ENCODE results near the gene CADM3. TPM values are rescaled to one million over a fixed set of nuclear protein-coding genes. Genes with fewer than 3 reads are reported as not detected.

Gene CADM3
- total and polyA plus RNA-seq, 2 experiments from 2014 or later: 2.0 to 4.4 TPM

DNA sequence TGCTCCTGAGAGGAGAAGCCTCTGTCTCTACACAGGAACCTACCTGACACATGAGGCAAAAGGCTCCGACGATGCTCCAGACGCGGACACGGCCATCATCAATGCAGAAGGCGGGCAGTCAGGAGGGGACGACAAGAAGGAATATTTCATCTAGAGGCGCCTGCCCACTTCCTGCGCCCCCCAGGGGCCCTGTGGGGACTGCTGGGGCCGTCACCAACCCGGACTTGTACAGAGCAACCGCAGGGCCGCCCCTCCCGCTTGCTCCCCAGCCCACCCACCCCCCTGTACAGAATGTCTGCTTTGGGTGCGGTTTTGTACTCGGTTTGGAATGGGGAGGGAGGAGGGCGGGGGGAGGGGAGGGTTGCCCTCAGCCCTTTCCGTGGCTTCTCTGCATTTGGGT is 29.4 kb downstream of the CADM3 start:
- Histone ChIP-seq H3F3A (replicated peaks; ENCODE audit: low read depth) (no peaks in the 10 kb centered on the region), H3K4me2 (no peak overlapping the region), H3K27ac (ENCODE audit: low read depth) (no peak overlapping the region), H3K36me3 (ENCODE audit: insufficient read depth) (no peaks in the 10 kb centered on the region; the same call in 1 of the 2 replicates), H4K20me1 (replicated peaks; ENCODE audit: insufficient read depth) (no peaks in the 10 kb centered on the region), H3K27me3 (ENCODE audit: insufficient read depth) (no peaks in the 10 kb centered on the region), H2AFZ (no peak overlapping the region), H3K4me1 (ENCODE audit: insufficient read depth) (peaks cover 3% of the 10 kb centered on the region; the same call in 1 of the 2 replicates), H3K79me2 (replicated peaks; ENCODE audit: insufficient read depth) (no peaks in the 10 kb centered on the region), H3K4me3 (no peak overlapping the region), H3K9me2 (ENCODE audit: insufficient read depth) (no peaks in the 10 kb centered on the region; the same call in 1 of the 2 replicates)
- peaks cover 48% of the 10 kb centered on the region for H3K4me1 Mint-ChIP-seq
- H3K9me3 Mint-ChIP-seq: no peaks in the 10 kb centered on the region
- DNase-seq (ENCODE audit: low spot score) (no peak), ATAC-seq (no peak)
- no peak overlapping the region for H3K27ac Mint-ChIP-seq
- no peaks in the 10 kb centered on the region; the same call in 2 of the 3 replicates for H3K36me3 Mint-ChIP-seq (ENCODE audit: low read depth)
- H3K4me3 Mint-ChIP-seq: no peak overlapping the region
- TF ChIP-seq EZH2 (IDR thresholded peaks at IDR 0.05; ENCODE audit: low read depth, unreplicated experiment): no peak
- no peak for TF ChIP-seq ZNF331 (CRISPR knock-in tag; IDR thresholded peaks at IDR 0.05; ENCODE audit: low read depth)
- no peak for TF ChIP-seq CREB1 (CRISPR knock-in tag; IDR thresholded peaks at IDR 0.05; ENCODE audit: low read depth)
- TF ChIP-seq EZH2phosphoT487 (IDR thresholded peaks at IDR 0.05; ENCODE audit: unreplicated experiment): no peak
- TF ChIP-seq, protein P1, sequence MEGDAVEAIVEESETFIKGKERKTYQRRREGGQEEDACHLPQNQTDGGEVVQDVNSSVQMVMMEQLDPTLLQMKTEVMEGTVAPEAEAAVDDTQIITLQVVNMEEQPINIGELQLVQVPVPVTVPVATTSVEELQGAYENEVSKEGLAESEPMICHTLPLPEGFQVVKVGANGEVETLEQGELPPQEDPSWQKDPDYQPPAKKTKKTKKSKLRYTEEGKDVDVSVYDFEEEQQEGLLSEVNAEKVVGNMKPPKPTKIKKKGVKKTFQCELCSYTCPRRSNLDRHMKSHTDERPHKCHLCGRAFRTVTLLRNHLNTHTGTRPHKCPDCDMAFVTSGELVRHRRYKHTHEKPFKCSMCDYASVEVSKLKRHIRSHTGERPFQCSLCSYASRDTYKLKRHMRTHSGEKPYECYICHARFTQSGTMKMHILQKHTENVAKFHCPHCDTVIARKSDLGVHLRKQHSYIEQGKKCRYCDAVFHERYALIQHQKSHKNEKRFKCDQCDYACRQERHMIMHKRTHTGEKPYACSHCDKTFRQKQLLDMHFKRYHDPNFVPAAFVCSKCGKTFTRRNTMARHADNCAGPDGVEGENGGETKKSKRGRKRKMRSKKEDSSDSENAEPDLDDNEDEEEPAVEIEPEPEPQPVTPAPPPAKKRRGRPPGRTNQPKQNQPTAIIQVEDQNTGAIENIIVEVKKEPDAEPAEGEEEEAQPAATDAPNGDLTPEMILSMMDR (conservative IDR thresholded peaks at IDR 0.05; ENCODE audit: low read depth in 2 of 2): no peak
- TF ChIP-seq, protein P2, sequence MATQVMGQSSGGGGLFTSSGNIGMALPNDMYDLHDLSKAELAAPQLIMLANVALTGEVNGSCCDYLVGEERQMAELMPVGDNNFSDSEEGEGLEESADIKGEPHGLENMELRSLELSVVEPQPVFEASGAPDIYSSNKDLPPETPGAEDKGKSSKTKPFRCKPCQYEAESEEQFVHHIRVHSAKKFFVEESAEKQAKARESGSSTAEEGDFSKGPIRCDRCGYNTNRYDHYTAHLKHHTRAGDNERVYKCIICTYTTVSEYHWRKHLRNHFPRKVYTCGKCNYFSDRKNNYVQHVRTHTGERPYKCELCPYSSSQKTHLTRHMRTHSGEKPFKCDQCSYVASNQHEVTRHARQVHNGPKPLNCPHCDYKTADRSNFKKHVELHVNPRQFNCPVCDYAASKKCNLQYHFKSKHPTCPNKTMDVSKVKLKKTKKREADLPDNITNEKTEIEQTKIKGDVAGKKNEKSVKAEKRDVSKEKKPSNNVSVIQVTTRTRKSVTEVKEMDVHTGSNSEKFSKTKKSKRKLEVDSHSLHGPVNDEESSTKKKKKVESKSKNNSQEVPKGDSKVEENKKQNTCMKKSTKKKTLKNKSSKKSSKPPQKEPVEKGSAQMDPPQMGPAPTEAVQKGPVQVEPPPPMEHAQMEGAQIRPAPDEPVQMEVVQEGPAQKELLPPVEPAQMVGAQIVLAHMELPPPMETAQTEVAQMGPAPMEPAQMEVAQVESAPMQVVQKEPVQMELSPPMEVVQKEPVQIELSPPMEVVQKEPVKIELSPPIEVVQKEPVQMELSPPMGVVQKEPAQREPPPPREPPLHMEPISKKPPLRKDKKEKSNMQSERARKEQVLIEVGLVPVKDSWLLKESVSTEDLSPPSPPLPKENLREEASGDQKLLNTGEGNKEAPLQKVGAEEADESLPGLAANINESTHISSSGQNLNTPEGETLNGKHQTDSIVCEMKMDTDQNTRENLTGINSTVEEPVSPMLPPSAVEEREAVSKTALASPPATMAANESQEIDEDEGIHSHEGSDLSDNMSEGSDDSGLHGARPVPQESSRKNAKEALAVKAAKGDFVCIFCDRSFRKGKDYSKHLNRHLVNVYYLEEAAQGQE (IDR thresholded peaks at IDR 0.05; ENCODE audit: unreplicated experiment): no peak
- no peak for TF ChIP-seq STAT1 (IDR thresholded peaks at IDR 0.05; ENCODE audit: unreplicated experiment)
- no peak for TF ChIP-seq ZNF114 (CRISPR knock-in tag; IDR thresholded peaks at IDR 0.05)
- TF ChIP-seq JUNB (IDR thresholded peaks at IDR 0.05; ENCODE audit: unreplicated experiment): no peak
- TF ChIP-seq, protein P3, sequence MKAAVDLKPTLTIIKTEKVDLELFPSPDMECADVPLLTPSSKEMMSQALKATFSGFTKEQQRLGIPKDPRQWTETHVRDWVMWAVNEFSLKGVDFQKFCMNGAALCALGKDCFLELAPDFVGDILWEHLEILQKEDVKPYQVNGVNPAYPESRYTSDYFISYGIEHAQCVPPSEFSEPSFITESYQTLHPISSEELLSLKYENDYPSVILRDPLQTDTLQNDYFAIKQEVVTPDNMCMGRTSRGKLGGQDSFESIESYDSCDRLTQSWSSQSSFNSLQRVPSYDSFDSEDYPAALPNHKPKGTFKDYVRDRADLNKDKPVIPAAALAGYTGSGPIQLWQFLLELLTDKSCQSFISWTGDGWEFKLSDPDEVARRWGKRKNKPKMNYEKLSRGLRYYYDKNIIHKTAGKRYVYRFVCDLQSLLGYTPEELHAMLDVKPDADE (IDR thresholded peaks at IDR 0.05): no peak
- TF ChIP-seq POLR2AphosphoS5 (IDR thresholded peaks at IDR 0.05; ENCODE audit: low read depth): no peak
- TF ChIP-seq, protein P4, sequence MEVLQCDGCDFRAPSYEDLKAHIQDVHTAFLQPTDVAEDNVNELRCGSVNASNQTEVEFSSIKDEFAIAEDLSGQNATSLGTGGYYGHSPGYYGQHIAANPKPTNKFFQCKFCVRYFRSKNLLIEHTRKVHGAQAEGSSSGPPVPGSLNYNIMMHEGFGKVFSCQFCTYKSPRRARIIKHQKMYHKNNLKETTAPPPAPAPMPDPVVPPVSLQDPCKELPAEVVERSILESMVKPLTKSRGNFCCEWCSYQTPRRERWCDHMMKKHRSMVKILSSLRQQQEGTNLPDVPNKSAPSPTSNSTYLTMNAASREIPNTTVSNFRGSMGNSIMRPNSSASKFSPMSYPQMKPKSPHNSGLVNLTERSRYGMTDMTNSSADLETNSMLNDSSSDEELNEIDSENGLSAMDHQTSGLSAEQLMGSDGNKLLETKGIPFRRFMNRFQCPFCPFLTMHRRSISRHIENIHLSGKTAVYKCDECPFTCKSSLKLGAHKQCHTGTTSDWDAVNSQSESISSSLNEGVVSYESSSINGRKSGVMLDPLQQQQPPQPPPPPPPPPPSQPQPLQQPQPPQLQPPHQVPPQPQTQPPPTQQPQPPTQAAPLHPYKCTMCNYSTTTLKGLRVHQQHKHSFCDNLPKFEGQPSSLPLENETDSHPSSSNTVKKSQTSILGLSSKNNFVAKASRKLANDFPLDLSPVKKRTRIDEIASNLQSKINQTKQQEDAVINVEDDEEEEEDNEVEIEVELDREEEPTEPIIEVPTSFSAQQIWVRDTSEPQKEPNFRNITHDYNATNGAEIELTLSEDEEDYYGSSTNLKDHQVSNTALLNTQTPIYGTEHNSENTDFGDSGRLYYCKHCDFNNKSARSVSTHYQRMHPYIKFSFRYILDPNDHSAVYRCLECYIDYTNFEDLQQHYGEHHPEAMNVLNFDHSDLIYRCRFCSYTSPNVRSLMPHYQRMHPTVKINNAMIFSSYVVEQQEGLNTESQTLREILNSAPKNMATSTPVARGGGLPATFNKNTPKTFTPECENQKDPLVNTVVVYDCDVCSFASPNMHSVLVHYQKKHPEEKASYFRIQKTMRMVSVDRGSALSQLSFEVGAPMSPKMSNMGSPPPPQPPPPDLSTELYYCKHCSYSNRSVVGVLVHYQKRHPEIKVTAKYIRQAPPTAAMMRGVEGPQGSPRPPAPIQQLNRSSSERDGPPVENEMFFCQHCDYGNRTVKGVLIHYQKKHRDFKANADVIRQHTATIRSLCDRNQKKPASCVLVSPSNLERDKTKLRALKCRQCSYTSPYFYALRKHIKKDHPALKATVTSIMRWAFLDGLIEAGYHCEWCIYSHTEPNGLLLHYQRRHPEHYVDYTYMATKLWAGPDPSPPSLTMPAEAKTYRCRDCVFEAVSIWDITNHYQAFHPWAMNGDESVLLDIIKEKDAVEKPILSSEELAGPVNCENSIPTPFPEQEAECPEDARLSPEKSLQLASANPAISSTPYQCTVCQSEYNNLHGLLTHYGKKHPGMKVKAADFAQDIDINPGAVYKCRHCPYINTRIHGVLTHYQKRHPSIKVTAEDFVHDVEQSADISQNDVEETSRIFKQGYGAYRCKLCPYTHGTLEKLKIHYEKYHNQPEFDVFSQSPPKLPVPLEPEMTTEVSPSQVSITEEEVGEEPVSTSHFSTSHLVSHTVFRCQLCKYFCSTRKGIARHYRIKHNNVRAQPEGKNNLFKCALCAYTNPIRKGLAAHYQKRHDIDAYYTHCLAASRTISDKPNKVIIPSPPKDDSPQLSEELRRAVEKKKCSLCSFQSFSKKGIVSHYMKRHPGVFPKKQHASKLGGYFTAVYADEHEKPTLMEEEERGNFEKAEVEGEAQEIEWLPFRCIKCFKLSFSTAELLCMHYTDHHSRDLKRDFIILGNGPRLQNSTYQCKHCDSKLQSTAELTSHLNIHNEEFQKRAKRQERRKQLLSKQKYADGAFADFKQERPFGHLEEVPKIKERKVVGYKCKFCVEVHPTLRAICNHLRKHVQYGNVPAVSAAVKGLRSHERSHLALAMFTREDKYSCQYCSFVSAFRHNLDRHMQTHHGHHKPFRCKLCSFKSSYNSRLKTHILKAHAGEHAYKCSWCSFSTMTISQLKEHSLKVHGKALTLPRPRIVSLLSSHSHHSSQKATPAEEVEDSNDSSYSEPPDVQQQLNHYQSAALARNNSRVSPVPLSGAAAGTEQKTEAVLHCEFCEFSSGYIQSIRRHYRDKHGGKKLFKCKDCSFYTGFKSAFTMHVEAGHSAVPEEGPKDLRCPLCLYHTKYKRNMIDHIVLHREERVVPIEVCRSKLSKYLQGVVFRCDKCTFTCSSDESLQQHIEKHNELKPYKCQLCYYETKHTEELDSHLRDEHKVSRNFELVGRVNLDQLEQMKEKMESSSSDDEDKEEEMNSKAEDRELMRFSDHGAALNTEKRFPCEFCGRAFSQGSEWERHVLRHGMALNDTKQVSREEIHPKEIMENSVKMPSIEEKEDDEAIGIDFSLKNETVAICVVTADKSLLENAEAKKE (CRISPR knock-in tag; IDR thresholded peaks at IDR 0.05): no peak
- TF ChIP-seq NANOG (IDR thresholded peaks at IDR 0.05; ENCODE audit: borderline replicate concordance): no peak
- H3K27me3 Mint-ChIP-seq (ENCODE audit: insufficient read depth, low read depth, poor library complexity): peaks cover 6% of the 10 kb centered on the region
